Stimulated activated CD8-positive, alpha-beta memory T cell treated with anti-CD3 and anti-CD28 coated beads, Interleukin-15, amount 100 ng/mL, for 4 hours (primary cell): Measurements from ENCODE around the gene NLRP13.

Source experiments
- DNase-seq, 2 donors: peaks; one replicate each; pipeline ENCODE4 v3.0.0-alpha.2; 2020; ENCODE audit warnings: low read depth in 2 of 2

Gene NLRP13

DNA sequence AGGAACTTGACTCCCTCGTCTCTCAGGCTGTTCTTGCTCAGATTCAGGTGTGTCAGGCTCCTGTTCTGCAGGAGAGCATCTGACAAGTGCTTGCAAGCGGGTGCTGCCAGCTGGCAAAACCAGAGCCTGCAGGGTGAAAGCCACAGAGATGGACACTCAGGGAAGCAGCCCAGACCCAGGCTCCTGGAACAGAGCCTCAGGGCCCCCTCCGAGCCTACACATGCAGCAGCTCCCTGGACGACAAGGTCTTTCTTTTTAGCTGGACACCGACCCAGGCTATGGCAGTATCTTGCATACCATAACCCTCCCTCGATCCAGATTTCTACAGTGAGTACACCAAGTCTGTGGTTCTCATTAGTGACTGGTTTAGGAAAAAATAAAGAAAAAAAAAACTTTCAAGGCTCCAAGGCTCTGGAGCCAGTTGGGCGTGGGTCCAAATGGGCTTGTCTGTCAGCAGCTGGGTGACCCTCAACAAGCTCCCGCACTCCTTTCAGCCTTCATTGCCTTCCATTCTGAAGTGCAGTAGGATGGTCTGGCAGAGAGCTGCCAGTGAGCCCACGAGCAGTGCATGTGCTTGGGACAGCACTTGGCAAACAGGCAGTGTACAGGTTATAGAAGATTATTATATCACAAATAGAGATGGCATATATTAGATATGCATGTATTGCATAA is 29.9 kb downstream of the NLRP13 start:
- no peak for DNase-seq

DNA sequence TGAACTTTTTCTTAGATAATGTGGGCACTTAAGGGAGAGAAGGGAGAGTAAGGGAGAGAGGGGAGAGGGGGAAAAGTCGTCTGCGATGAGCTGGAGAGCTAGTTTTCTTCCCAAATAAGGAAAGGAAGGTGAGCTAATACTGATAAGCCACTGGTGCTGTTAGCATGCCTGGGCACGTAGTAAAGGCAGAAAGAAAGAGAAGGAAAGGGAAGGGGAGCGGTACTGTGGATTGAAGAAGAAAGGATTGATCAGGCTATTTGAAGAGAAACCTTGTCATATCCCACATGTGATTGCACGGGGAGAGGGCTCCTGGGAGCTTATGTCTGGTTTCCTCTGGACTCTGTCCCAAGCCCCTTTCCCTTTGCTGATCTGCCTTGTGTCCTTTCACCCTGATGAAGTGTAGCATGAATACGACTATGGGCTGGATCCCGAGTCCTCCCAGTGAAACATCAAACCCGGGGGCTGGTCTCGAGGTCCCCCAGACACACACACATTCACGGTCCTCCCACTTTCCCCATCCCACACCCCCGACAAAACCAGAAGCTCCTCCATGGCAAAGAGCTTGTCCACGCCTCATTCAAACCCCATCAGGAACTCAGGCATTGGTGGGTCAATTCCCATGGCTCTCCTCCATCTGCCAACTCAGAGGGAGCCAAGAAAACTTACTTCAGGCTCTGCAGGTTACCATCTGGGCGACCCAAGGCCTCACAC is 30.6 kb downstream of the NLRP13 start:
- no peak for DNase-seq

DNA sequence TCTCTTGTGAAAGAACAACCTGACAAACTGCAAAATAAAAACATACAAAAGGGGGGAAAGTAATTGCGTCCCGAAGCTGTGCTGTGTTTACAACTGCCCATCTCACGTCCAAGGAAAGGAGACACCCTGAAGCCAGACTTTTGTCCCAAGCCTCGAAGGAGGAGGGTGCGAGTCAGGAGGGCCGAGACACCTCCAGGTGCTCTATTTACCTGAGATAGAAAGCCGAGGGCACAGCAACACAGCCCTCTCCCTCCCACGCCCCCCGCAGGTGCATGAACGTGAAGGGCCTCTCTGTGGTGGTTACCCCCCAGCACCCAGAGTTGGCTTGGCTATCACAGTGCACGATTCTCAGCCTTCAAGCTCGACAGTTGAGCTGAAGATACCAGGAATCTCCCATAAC is 33.2 kb downstream of the NLRP13 start:
- DNase-seq: no peak

DNA sequence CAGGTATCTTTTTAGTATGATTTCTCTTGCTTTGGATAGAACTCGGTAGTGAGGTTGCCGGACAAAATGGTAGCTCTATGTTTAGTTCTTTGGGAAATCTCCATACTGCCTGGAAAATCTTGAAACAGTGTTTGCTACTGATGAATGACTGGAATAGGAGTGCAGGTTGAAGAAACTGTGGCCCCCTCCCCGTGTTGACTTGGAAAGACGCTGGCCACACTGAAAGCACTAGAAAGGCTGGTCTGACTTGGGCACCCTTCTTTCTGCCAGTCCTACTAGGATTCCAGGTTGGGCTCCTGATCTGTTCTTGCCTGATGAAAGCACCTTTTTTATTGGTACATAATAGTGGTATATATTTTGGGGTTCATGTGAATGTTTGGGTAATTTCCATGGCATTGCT is 49.5 kb downstream of the NLRP13 start:
- no peak for DNase-seq

DNA sequence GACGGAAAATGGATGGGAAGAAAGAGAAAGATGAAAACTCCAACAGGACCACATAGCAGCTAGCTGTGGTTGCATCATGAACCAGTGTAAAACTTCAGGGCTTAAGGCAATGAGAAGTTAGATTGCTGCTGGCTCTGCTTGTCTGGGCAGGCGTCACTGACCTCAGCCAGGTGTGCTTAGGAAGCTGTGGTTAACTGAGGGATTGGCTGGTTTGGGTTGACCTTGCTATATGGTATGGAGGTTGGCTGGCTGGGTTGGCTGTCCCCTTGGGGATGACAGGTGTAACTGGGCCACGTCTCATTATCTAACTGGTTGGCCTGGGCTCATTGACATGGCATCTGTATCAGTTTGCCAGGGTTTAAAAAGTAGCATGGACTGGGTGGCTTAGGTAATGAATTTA is 54.9 kb downstream of the NLRP13 start:
- DNase-seq: no peak

DNA sequence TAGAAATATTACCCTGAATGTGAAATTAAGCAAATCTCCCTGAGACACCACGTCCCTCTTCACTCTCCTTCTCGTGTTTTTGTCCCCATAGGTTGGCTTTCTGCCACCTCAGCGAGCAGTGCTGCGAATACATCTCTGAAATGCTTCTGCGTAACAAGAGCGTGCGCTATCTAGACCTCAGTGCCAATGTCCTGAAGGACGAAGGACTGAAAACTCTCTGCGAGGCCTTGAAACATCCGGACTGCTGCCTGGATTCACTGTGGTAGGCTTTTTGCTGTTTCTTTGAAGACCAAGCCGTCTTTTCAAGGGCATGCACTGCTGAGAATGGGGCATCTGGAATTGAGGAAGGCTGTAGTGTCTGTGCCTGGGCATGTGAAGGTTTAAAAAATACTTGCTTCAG is 61.4 kb downstream of the NLRP13 start:
- no peak for DNase-seq

DNA sequence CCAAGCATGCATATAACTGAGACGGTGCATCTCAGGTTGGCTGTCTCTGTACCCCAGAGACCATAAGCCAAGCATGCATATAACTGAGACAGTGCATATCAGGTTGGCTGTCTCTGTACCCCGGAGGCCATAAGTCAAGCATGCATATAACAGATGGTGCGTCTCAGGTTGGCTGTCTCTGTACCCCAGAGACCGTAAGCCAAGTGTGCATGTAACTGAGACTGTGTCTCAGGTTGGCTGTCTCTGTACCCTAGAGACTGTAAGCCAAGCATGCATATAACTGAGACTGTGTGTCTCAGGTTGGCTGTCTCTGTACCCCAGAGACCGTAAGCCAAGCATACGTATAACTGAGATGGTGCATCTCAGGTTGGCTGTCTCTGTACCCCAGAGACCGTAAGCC is 65.0 kb downstream of the NLRP13 start:
- no peak for DNase-seq

DNA sequence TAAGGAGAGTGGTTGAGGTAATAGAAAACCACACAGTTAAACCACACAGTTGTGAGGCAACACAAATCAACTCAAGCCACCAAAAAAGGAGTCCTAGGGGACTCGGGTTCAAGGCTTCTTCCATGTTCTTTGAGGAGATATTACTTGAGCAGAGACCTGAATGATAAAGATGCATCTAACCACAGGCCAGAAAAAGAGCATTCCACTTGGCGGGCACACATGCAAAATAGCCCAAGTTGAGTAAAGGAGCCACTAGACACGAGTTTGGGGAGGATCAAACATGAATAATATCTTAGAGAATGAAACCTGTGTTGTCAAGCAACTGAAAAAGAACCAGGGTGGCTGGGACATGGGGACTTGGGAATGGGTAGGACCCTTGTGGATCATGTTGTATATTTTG is 65.6 kb downstream of the NLRP13 start:
- no peak for DNase-seq

DNA sequence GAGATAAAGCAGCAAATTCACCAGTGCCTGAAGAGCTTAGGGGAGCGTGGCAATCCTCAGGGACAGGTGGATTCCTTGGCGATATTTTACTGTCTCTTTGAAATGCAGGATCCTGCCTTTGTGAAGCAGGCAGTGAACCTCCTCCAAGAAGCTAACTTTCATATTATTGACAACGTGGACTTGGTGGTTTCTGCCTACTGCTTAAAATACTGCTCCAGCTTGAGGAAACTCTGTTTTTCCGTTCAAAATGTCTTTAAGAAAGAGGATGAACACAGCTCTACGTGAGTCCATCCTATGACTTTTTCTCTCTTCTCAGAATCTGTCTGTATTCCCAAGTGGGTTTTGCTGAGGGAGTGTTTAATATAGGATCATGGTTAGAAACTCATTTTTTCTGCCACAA is 73.2 kb downstream of the NLRP13 start:
- no peak for DNase-seq

DNA sequence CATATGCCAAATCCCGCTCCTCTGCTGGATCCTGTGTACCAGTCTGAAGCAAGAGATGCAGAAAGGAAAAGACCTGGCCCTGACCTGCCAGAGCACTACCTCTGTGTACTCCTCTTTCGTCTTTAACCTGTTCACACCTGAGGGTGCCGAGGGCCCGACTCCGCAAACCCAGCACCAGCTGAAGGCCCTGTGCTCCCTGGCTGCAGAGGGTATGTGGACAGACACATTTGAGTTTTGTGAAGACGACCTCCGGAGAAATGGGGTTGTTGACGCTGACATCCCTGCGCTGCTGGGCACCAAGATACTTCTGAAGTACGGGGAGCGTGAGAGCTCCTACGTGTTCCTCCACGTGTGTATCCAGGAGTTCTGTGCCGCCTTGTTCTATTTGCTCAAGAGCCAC is 73.7 kb downstream of the NLRP13 start:
- no peak for DNase-seq

DNA sequence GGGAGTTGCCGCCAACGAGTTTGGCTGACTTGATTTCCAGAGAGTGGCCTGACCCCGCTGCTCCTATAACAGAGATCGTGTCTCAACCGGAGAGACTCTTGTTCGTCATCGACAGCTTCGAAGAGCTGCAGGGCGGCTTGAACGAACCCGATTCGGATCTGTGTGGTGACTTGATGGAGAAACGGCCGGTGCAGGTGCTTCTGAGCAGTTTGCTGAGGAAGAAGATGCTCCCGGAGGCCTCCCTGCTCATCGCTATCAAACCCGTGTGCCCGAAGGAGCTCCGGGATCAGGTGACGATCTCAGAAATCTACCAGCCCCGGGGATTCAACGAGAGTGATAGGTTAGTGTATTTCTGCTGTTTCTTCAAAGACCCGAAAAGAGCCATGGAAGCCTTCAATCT is 74.2 kb downstream of the NLRP13 start:
- no peak for DNase-seq

DNA sequence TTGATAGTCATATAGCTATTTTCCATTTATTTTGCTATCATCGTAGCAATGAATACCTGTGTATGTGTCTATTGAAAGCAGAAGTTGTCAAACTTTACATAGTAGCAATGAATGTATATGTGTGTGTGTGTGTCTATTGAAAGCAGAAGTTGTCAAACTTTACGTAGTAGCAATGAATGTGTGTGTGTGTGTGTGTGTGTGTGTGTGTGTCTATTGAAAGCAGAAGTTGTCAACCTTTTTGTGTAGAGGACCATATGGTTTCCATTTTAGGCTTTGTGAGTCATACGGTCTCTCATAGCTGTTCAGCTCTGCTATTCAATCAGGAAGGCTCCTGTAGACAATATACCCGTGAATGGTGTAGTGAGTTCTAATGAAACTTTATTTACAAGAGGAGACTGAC is 75.0 kb downstream of the NLRP13 start:
- DNase-seq: no peak

DNA sequence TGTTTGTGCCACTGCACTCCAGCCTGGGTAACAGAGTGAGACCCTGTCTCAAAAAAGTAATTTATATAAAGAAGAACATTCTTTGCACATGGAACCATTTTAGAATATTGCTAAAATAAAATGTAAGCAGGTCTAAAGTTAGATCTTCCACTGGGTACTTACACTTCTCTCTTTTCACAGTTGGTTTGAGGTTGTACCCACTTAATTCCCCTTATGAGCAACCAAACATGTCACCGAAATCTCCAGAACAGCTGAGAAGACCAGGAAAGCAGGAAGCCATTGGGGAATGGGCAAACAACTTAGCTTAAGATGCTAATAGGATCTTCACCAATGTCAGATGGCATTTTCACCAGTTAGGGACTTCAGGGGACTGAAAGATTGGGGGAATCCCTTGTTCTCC is 77.0 kb downstream of the NLRP13 start:
- DNase-seq: no peak
